ENCODE data around the gene FAM180A.
"Not testable (repeated sequence)": the region's sequence is repeated elsewhere in the genome, so short reads cannot be mapped to it uniquely, and the experiment has no call there.

Gene FAM180A

GRCh38 chr7:135704698-135705097 is 43.9 kb downstream of the FAM180A start:
- Mint-ChIP-seq H3K27ac (no peak overlapping the region), H3K4me1 (ENCODE audit: low read depth) (no peaks in the 10 kb centered on the region), H3K4me3 (no peak overlapping the region), H3K27me3 (ENCODE audit: low read depth) (peaks cover 4% of the 10 kb centered on the region), H3K9me3 (no peaks in the 10 kb centered on the region), H3K36me3 (ENCODE audit: low read depth) (no peaks in the 10 kb centered on the region)

GRCh38 chr7:135704074-135704473 is 44.5 kb downstream of the FAM180A start:
- Mint-ChIP-seq H3K4me3 (no peak overlapping the region), H3K9me3 (no peaks in the 10 kb centered on the region), H3K27ac (no peak overlapping the region), H3K36me3 (ENCODE audit: low read depth) (no peaks in the 10 kb centered on the region), H3K4me1 (ENCODE audit: low read depth) (no peaks in the 10 kb centered on the region), H3K27me3 (ENCODE audit: low read depth) (no peaks in the 10 kb centered on the region)

GRCh38 chr7:135697276-135698049 is 51.1 kb downstream of the FAM180A start:
- H3K4me1 Mint-ChIP-seq (ENCODE audit: low read depth): no peaks in the 10 kb centered on the region
- H3K9me3 Mint-ChIP-seq: no peaks in the 10 kb centered on the region
- H3K27me3 Mint-ChIP-seq (ENCODE audit: low read depth): no peaks in the 10 kb centered on the region
- no peak overlapping the region for H3K4me3 Mint-ChIP-seq
- no peak overlapping the region for H3K27ac Mint-ChIP-seq
- no peaks in the 10 kb centered on the region for H3K36me3 Mint-ChIP-seq (ENCODE audit: low read depth)

GRCh38 chr7:135693558-135693957 is 55.1 kb downstream of the FAM180A start:
- H3K27me3 Mint-ChIP-seq (ENCODE audit: low read depth): no peaks in the 10 kb centered on the region
- H3K27ac Mint-ChIP-seq: no peak overlapping the region

GRCh38 chr7:135692606-135693005 is 56.0 kb downstream of the FAM180A start:
- H3K4me3 Mint-ChIP-seq; H3K27me3 Mint-ChIP-seq (ENCODE audit: low read depth); H3K9me3 Mint-ChIP-seq; H3K27ac Mint-ChIP-seq; H3K4me1 Mint-ChIP-seq (ENCODE audit: low read depth); H3K36me3 Mint-ChIP-seq (ENCODE audit: low read depth): not testable (repeated sequence)

More at GRCh38 chr7:135693558-135693957, 55.1 kb downstream of the FAM180A start:
- Mint-ChIP-seq H3K4me3 (no peak overlapping the region), H3K4me1 (ENCODE audit: low read depth) (no peaks in the 10 kb centered on the region), H3K9me3 (no peaks in the 10 kb centered on the region), H3K36me3 (ENCODE audit: low read depth) (no peaks in the 10 kb centered on the region)

GRCh38 chr7:135692055-135692454 is 56.6 kb downstream of the FAM180A start:
- Mint-ChIP-seq H3K4me1 (ENCODE audit: low read depth) (no peaks in the 10 kb centered on the region), H3K27me3 (ENCODE audit: low read depth) (no peaks in the 10 kb centered on the region), H3K9me3 (no peaks in the 10 kb centered on the region), H3K27ac (no peak overlapping the region), H3K4me3 (no peak overlapping the region), H3K36me3 (ENCODE audit: low read depth) (no peaks in the 10 kb centered on the region)

- H3K4me1 Mint-ChIP-seq (ENCODE audit: low read depth): no peaks in the 10 kb centered on the region
- H3K4me3 Mint-ChIP-seq: no peak overlapping the region
- no peaks in the 10 kb centered on the region for H3K9me3 Mint-ChIP-seq
- H3K27ac Mint-ChIP-seq: no peak overlapping the region
- no peaks in the 10 kb centered on the region for H3K36me3 Mint-ChIP-seq (ENCODE audit: low read depth)
- H3K27me3 Mint-ChIP-seq (ENCODE audit: low read depth): no peaks in the 10 kb centered on the region
Measured at GRCh38 chr7:135690566-135690965, 58.0 kb downstream of the FAM180A start.

GRCh38 chr7:135687466-135687865 is 61.1 kb downstream of the FAM180A start:
- Mint-ChIP-seq H3K27me3 (ENCODE audit: low read depth) (no peaks in the 10 kb centered on the region), H3K4me3 (no peak overlapping the region), H3K4me1 (ENCODE audit: low read depth) (no peaks in the 10 kb centered on the region), H3K36me3 (ENCODE audit: low read depth) (peaks cover 2% of the 10 kb centered on the region), H3K9me3 (no peaks in the 10 kb centered on the region), H3K27ac (no peak overlapping the region)

- Mint-ChIP-seq H3K9me3 (no peaks in the 10 kb centered on the region), H3K27ac (no peak overlapping the region), H3K27me3 (ENCODE audit: low read depth) (no peaks in the 10 kb centered on the region), H3K4me3 (no peak overlapping the region), H3K36me3 (ENCODE audit: low read depth) (peaks cover 2% of the 10 kb centered on the region), H3K4me1 (ENCODE audit: low read depth) (peaks cover 6% of the 10 kb centered on the region)
Measured at GRCh38 chr7:135685306-135686084, 63.1 kb downstream of the FAM180A start.

GRCh38 chr7:135684699-135685098 is 63.9 kb downstream of the FAM180A start:
- Mint-ChIP-seq H3K4me1 (ENCODE audit: low read depth) (peaks cover 9% of the 10 kb centered on the region), H3K9me3 (no peaks in the 10 kb centered on the region), H3K27me3 (ENCODE audit: low read depth) (no peaks in the 10 kb centered on the region), H3K27ac (no peak overlapping the region), H3K36me3 (ENCODE audit: low read depth) (peaks cover 2% of the 10 kb centered on the region), H3K4me3 (no peak overlapping the region)

- no peak overlapping the region for H3K27ac Mint-ChIP-seq
- peaks cover 10% of the 10 kb centered on the region for H3K4me1 Mint-ChIP-seq (ENCODE audit: low read depth)
- H3K9me3 Mint-ChIP-seq: no peaks in the 10 kb centered on the region
- no peaks in the 10 kb centered on the region for H3K27me3 Mint-ChIP-seq (ENCODE audit: low read depth)
- H3K4me3 Mint-ChIP-seq: no peak overlapping the region
- peaks cover 2% of the 10 kb centered on the region for H3K36me3 Mint-ChIP-seq (ENCODE audit: low read depth)
Measured at GRCh38 chr7:135684136-135684535, 64.5 kb downstream of the FAM180A start.

- H3K27me3 Mint-ChIP-seq (ENCODE audit: low read depth): no peaks in the 10 kb centered on the region
- H3K4me1 Mint-ChIP-seq (ENCODE audit: low read depth): peaks cover 10% of the 10 kb centered on the region
- H3K9me3 Mint-ChIP-seq: no peaks in the 10 kb centered on the region
- H3K4me3 Mint-ChIP-seq: no peak overlapping the region
- peaks cover 6% of the 10 kb centered on the region for H3K36me3 Mint-ChIP-seq (ENCODE audit: low read depth)
- no peak overlapping the region for H3K27ac Mint-ChIP-seq
Measured at GRCh38 chr7:135683609-135684008, 65.0 kb downstream of the FAM180A start.

GRCh38 chr7:135682191-135682590 is 66.4 kb downstream of the FAM180A start:
- Mint-ChIP-seq H3K4me3 (no peak overlapping the region), H3K36me3 (ENCODE audit: low read depth) (peaks cover 15% of the 10 kb centered on the region), H3K9me3 (no peaks in the 10 kb centered on the region), H3K4me1 (ENCODE audit: low read depth) (peaks cover 10% of the 10 kb centered on the region), H3K27me3 (ENCODE audit: low read depth) (no peaks in the 10 kb centered on the region), H3K27ac (no peak overlapping the region)

GRCh38 chr7:135681762-135682161 is 66.9 kb downstream of the FAM180A start:
- Mint-ChIP-seq H3K4me3 (no peak overlapping the region), H3K4me1 (ENCODE audit: low read depth) (peaks cover 10% of the 10 kb centered on the region), H3K36me3 (ENCODE audit: low read depth) (peaks cover 15% of the 10 kb centered on the region), H3K27me3 (ENCODE audit: low read depth) (no peaks in the 10 kb centered on the region), H3K27ac (no peak overlapping the region), H3K9me3 (no peaks in the 10 kb centered on the region)

All from T-helper 1 cell treated with Interleukin-12 subunit alpha and Interleukin-12 subunit beta and Interleukin-4 antibody, amounts not matched to agents 30 μg/mL and 1 μg/mL, for 36 hours (primary cell).